ENCODE results near the gene CD59. TPM values are rescaled to one million over a fixed set of nuclear protein-coding genes. Genes with fewer than 3 reads are reported as not detected.

CD59 gene
- total RNA-seq, 1 donor from 2014 or later, result 204 TPM

DNA sequence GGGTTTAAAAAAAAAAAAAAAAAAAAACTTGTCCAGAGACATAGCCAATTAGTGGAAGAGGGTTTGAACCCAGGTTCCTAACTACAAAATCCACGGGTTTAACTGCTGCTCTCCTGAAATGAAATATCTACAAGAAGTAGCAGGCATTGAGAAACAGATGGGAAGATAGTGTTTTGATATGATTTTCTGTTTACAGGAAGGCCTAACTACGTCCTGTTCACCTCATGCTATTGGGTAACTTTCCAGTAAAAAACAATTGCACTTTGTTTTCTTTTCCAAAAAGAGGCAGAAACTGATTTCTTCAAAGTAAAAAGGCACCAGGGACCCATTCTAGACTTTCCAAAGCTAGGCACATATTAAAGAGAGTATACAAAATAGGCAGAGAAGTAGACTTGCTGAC lies 29.7 kb downstream of the CD59 start:
- Mint-ChIP-seq H3K27ac (no peak overlapping the region), H3K4me3 (no peak overlapping the region), H3K27me3 (no peaks in the 10 kb centered on the region), H3K36me3 (peaks cover 12% of the 10 kb centered on the region), H3K9me3 (no peaks in the 10 kb centered on the region), H3K4me1 (ENCODE audit: unreplicated experiment) (peaks cover 2% of the 10 kb centered on the region)
- DNase-seq (ENCODE audit: extremely low spot score, unreplicated experiment), result no peak
- TF ChIP-seq, protein P1, sequence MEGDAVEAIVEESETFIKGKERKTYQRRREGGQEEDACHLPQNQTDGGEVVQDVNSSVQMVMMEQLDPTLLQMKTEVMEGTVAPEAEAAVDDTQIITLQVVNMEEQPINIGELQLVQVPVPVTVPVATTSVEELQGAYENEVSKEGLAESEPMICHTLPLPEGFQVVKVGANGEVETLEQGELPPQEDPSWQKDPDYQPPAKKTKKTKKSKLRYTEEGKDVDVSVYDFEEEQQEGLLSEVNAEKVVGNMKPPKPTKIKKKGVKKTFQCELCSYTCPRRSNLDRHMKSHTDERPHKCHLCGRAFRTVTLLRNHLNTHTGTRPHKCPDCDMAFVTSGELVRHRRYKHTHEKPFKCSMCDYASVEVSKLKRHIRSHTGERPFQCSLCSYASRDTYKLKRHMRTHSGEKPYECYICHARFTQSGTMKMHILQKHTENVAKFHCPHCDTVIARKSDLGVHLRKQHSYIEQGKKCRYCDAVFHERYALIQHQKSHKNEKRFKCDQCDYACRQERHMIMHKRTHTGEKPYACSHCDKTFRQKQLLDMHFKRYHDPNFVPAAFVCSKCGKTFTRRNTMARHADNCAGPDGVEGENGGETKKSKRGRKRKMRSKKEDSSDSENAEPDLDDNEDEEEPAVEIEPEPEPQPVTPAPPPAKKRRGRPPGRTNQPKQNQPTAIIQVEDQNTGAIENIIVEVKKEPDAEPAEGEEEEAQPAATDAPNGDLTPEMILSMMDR (conservative IDR thresholded peaks at IDR 0.05), result no peak

DNA sequence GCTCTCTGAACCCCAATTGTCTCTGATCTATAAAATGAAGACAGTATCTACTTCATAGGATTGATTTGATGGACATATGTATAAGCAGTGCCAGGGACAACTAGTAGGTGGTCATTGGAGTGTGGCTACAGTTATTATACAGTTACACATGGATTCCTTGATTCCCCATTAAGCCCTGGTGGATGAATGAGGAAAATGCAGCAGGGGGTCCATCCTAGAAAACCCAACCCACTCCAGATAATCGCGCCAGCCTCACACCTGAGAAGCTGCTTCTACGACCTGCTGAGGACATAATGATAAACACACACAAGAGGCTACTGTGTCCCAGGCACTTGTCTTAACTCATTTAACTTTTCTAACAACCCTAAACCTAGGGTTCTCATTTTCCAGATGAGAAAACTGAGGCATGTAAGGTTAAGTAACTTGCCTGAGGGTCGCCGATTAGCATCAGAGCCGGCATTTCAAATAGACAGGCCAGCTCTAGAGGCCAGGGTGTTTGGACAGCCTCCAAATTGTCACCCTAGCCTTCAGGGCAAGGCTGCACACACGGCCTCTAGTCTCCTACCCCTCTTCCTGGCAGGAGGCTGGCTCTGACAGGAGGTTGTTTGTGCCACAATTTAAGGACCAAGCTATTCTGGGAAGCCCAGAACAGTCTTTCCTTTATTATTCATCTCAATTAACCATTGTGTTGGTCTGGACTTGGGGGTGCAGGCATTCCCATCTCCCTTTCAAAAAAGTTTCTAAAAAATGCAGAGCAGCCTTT lies 31.8 kb downstream of the CD59 start:
- H3K9me3 Mint-ChIP-seq, result no peaks in the 10 kb centered on the region
- DNase-seq (ENCODE audit: extremely low spot score, unreplicated experiment), result no peak
- H3K4me1 Mint-ChIP-seq (ENCODE audit: unreplicated experiment), result peaks cover 8% of the 10 kb centered on the region
- peaks cover 10% of the 10 kb centered on the region for H3K36me3 Mint-ChIP-seq
- no peak overlapping the region for H3K4me3 Mint-ChIP-seq
- TF ChIP-seq, protein P1 (conservative IDR thresholded peaks at IDR 0.05), result peak; percentile 41
- H3K27ac Mint-ChIP-seq, result no peak overlapping the region
- H3K27me3 Mint-ChIP-seq, result peaks cover under 1% of the 10 kb centered on the region

DNA sequence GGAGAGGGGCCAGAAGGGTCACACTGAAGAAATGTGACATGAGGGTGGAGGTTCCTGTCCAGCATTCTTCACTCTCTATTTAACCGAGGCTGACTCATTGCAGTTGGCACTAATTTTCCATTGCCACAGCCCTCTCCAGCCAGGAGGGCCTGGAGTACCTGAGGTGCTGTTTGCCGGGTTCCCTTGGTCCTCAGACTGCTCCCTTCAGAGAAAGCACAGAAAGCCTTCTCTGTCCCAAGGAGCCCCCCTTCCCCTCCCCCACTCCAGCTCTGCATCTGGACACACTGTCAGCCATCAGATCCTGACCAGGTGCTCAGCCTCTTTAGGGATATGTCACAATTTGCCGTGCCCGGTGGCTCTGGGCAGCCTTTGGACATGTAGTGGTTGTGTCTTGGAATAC lies 32.4 kb downstream of the CD59 start:
- Mint-ChIP-seq H3K9me3 (no peaks in the 10 kb centered on the region), H3K27ac (no peak overlapping the region), H3K27me3 (peaks cover 3% of the 10 kb centered on the region), H3K4me1 (ENCODE audit: unreplicated experiment) (peaks cover 8% of the 10 kb centered on the region), H3K4me3 (no peak overlapping the region), H3K36me3 (peaks cover 3% of the 10 kb centered on the region)
- no peak for DNase-seq (ENCODE audit: extremely low spot score, unreplicated experiment)
- TF ChIP-seq, protein P1 (conservative IDR thresholded peaks at IDR 0.05), result no peak

- TF ChIP-seq, protein P1 (conservative IDR thresholded peaks at IDR 0.05), result no peak
These were observed 33.0 kb downstream of the CD59 start for GRCh38 chr11:33703234-33703633.

DNA sequence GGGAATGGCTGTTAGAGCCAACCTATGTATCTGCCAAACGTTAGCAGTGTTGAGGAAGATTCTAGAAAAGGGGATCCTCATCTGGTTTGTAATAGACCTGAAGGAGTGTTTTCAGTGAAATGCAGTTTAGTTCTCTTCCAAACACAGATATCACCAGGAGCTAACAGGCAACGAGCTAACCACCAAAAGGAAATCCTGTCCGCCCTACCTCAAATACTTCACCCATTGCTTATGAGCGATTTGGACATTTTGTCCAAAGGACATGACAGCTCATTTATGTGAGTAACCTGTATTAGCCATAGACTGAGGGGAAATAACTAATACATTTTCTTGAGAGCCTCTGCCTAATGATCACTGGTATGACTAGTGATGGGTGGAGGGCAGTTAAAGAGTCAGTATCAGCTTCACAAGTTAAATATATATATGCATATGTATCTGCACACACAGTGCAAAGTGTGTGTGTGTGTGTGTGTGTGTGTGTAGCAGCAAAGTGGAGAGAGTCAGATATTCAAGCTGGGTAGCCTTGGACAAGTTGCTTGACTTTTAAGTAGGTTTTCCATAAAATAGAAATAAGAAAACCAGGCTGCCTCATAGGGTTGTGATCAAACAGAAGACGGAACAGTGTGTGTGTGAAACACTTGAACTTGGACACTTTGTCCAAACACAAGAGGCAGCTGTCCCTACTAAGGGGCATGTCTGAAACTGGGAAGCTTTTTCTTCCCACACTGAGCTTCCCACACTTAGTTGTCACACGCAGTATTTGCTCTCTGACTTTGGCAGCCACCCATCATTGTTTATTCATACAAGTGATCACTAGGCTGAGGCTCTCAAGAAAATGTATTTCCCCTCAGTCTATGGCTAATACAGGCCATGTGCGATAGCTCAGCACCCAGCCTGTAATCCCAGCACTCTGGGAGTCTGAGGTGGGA lies 34.7 kb downstream of the CD59 start:
- DNase-seq (ENCODE audit: extremely low spot score, unreplicated experiment), result no peak
- peak overlapping the region; percentile 94 for H3K4me3 Mint-ChIP-seq
- peaks cover 8% of the 10 kb centered on the region for H3K4me1 Mint-ChIP-seq (ENCODE audit: unreplicated experiment)
- TF ChIP-seq, protein P1 (conservative IDR thresholded peaks at IDR 0.05), result no peak
- peak overlapping the region; percentile 94 for H3K27ac Mint-ChIP-seq
- no peaks in the 10 kb centered on the region for H3K9me3 Mint-ChIP-seq
- peaks cover 7% of the 10 kb centered on the region for H3K27me3 Mint-ChIP-seq
- H3K36me3 Mint-ChIP-seq, result no peaks in the 10 kb centered on the region

More at GRCh38 chr11:33703234-33703633, 33.0 kb downstream of the CD59 start:
- DNase-seq (ENCODE audit: extremely low spot score, unreplicated experiment), result no peak
- Mint-ChIP-seq H3K27me3 (peaks cover 3% of the 10 kb centered on the region), H3K36me3 (no peaks in the 10 kb centered on the region), H3K4me3 (no peak overlapping the region), H3K4me1 (ENCODE audit: unreplicated experiment) (peaks cover 8% of the 10 kb centered on the region), H3K27ac (no peak overlapping the region), H3K9me3 (no peaks in the 10 kb centered on the region)

All from type B pancreatic cell (in vitro differentiated cells).